Myometrial cell (primary cell): ENCODE measurements around the gene HAVCR1. TPM values are rescaled to one million over a fixed set of nuclear protein-coding genes. Genes with fewer than 3 reads are reported as not detected.

Experiments
- total RNA-seq: library from RNA; depleted of rRNA; stranded (reverse); fragments of >200 nt; gene quantifications from 2 replicates; pipeline ENCODE4 v1.2.3, GENCODE V29; 2015

The HAVCR1 gene
- not detected in 2 replicates for total RNA-seq

GRCh38 chr5:157059093-157059539, at the start of gene HAVCR1:
TSS of gene HAVCR1 (minus strand) at chr5:157059116. CDS start at chr5:157057943, 1,173 bp downstream.

Other genes starting within 250 kb of the HAVCR1 start
- gene PPP1R2B, start 208.8 kb downstream of the HAVCR1 start, total RNA-seq, result not detected in 2 replicates
- not detected in 2 replicates for gene TIMD4, start 95.9 kb downstream of the HAVCR1 start, total RNA-seq
- not detected in 2 replicates for gene HAVCR2, start 49.9 kb upstream of the HAVCR1 start, total RNA-seq
- 12.4 and 18.2 TPM in 2 replicates for gene MED7, start 83.7 kb upstream of the HAVCR1 start, total RNA-seq
- not detected in 2 replicates for gene GARIN3, start 107.1 kb upstream of the HAVCR1 start, total RNA-seq
- gene ITK, start 121.7 kb upstream of the HAVCR1 start, total RNA-seq, result not detected in 2 replicates
- 1.1 and 1.4 TPM in 2 replicates for gene CYFIP2, start 207.0 kb upstream of the HAVCR1 start, total RNA-seq